PFSK-1 (cell line): ENCODE data around the gene PRKAG2.

Experiments used
- FOXP2 ChIP-seq: optimal IDR thresholded peaks from 2 replicates; pipeline ENCODE3; 2011; ENCODE audit warnings: borderline replicate concordance, control low read depth, inconsistent platforms; ENCODE audit not compliant: insufficient read depth; ENCODE audit errors: extremely low read length, extremely low read depth
- POLR2AphosphoS5 ChIP-seq: IDR thresholded peaks from 2 replicates; pipeline ENCODE4 v1.6.1; 2012; ENCODE audit warnings: low read depth, mild to moderate bottlenecking, control low read depth, low read length, moderate library complexity
- SIN3A ChIP-seq: IDR thresholded peaks from 2 replicates; pipeline ENCODE4 v1.6.1; 2012; ENCODE audit warnings: mild to moderate bottlenecking, low read length, moderate library complexity, borderline replicate concordance; ENCODE audit not compliant: insufficient read depth
- TAF1 ChIP-seq: IDR thresholded peaks from 2 replicates; pipeline ENCODE4 v1.6.1; 2012; ENCODE audit warnings: low read length, control low read depth, borderline replicate concordance; ENCODE audit not compliant: insufficient read depth
- TF ChIP-seq, protein P1 (sequence below), 2 experiments: IDR thresholded peaks; 2 replicates each; pipeline versions ENCODE4 v1.6.1 to v1.8.0; 2011 to 2012; ENCODE audit warnings: low read depth in 2 of 2, low read length in 2 of 2, control low read depth in 1 of 2, inconsistent platforms in 1 of 2, mild to moderate bottlenecking in 1 of 2, moderate library complexity in 1 of 2; ENCODE audit not compliant: insufficient read depth in 1 of 2

DNA sequence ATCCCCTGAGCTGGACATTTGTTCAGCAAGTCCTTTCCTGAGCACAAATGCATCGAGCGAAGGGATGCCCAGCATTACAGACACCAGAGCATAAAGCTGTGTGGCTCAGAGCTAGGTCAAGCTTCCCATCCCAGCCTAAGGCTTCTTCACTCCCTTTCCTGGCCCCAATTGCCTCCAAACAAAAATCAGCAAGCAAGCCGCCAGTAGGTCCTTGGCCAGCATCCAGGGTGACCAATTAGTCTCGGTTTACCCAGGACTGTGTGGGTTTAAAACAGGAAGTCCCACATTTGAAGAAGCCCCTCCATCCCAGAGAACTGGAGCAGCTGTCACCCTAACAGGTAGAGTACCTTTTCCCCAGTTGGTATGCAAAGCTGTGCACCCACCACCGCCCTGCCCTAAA is 51.2 kb downstream of the PRKAG2 start:
- TF ChIP-seq POLR2AphosphoS5 (no peak), SIN3A (no peak), FOXP2 (no peak), TAF1 (no peak)
- TF ChIP-seq, protein P1, sequence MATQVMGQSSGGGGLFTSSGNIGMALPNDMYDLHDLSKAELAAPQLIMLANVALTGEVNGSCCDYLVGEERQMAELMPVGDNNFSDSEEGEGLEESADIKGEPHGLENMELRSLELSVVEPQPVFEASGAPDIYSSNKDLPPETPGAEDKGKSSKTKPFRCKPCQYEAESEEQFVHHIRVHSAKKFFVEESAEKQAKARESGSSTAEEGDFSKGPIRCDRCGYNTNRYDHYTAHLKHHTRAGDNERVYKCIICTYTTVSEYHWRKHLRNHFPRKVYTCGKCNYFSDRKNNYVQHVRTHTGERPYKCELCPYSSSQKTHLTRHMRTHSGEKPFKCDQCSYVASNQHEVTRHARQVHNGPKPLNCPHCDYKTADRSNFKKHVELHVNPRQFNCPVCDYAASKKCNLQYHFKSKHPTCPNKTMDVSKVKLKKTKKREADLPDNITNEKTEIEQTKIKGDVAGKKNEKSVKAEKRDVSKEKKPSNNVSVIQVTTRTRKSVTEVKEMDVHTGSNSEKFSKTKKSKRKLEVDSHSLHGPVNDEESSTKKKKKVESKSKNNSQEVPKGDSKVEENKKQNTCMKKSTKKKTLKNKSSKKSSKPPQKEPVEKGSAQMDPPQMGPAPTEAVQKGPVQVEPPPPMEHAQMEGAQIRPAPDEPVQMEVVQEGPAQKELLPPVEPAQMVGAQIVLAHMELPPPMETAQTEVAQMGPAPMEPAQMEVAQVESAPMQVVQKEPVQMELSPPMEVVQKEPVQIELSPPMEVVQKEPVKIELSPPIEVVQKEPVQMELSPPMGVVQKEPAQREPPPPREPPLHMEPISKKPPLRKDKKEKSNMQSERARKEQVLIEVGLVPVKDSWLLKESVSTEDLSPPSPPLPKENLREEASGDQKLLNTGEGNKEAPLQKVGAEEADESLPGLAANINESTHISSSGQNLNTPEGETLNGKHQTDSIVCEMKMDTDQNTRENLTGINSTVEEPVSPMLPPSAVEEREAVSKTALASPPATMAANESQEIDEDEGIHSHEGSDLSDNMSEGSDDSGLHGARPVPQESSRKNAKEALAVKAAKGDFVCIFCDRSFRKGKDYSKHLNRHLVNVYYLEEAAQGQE (IDR thresholded peaks at IDR 0.05; ENCODE audit: insufficient read depth in 1 of 2, low read depth in 2 of 2, low read length in 2 of 2), result no peak
